SU-DHL-6 (cell line): Measurements from ENCODE around the gene RGP1.

Source experiments
- CTCF ChIP-seq: fragments of 200-600 bp; sonication (generic); IDR thresholded peaks from one replicate; pipeline ENCODE4 v1.5.1; 2017; ENCODE audit warnings: antibody characterized with exemption, mild to moderate bottlenecking, low read length, moderate library complexity; ENCODE audit not compliant: insufficient read depth, poor library complexity, severe bottlenecking
- EZH2phosphoT487 ChIP-seq: fragments of 200-600 bp; sonication (generic), shearing (Covaris generic); conservative IDR thresholded peaks from 2 replicates; pipeline ENCODE4 v1.6.1; 2018; ENCODE audit warnings: mild to moderate bottlenecking, antibody characterized with exemption, low read length, moderate library complexity, mixed read lengths

DNA sequence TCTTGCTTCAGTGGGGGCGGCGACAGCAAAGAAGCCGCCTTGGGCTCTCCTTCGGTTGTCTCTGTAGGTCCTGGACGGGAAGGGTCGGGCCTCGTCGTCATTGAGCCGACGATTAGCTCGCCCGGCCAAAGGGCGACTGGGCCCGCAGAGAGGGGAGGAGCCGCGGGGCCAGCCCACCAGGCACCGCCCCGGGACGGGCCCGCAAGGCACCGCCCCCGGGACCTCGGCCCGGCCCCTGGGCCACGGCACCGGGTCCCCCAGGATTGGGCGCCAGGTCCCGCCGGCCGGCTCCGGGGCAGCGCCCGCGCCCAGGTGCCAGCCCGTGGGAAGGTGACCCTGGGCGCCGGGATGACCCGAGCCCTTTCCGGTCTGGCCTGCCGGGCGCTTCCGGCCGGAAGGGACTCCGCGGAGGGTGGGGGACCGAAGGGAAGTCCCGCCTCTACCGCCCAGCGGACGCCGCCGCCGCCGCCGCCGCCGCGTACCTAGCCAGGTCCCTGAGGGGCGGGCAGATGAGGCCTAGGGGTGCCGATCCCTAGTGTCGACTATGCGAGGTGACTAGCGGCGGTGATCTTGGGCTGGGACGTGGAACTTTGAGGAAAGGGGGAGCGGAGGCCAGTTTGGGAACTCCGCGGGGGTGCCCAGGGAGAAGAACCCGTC is at the start of gene RGP1, which contains the start of gene GBA2:
- no peak for TF ChIP-seq CTCF
- no peak for TF ChIP-seq EZH2phosphoT487
